Neural progenitor cell (in vitro differentiated cells): Measurements from ENCODE around the gene CBR1.

Experiments used
- EZH2 ChIP-seq: fragments of 200-600 bp; sonication (generic); IDR thresholded peaks from 2 replicates; pipeline ENCODE4 v1.6.1; 2017; ENCODE audit warnings: antibody characterized with exemption, mild to moderate bottlenecking, moderate library complexity
- EZH2phosphoT487 ChIP-seq: fragments of 200-600 bp; sonication (generic); IDR thresholded peaks from 2 replicates; pipeline ENCODE4 v1.6.1; 2017; ENCODE audit warnings: antibody characterized with exemption
- TF ChIP-seq, protein P1 (sequence below): fragments of 200-600 bp; sonication (generic); IDR thresholded peaks from 2 replicates; pipeline ENCODE4 v1.5.1; 2017; ENCODE audit warnings: antibody characterized with exemption, mild to moderate bottlenecking

GRCh38 chr21:36064085-36064460 is 5.8 kb upstream of the CBR1 start:
- TF ChIP-seq, protein P1, sequence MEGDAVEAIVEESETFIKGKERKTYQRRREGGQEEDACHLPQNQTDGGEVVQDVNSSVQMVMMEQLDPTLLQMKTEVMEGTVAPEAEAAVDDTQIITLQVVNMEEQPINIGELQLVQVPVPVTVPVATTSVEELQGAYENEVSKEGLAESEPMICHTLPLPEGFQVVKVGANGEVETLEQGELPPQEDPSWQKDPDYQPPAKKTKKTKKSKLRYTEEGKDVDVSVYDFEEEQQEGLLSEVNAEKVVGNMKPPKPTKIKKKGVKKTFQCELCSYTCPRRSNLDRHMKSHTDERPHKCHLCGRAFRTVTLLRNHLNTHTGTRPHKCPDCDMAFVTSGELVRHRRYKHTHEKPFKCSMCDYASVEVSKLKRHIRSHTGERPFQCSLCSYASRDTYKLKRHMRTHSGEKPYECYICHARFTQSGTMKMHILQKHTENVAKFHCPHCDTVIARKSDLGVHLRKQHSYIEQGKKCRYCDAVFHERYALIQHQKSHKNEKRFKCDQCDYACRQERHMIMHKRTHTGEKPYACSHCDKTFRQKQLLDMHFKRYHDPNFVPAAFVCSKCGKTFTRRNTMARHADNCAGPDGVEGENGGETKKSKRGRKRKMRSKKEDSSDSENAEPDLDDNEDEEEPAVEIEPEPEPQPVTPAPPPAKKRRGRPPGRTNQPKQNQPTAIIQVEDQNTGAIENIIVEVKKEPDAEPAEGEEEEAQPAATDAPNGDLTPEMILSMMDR = no peak
- TF ChIP-seq EZH2phosphoT487 (no peak), EZH2 (no peak)
